Stimulated activated naive B cell treated with anti-CD40 and anti-IgM and Interleukin-4, amounts not matched to agents 10 μg/mL and 1 μg/mL and 100 μg/mL, for 72 hours (primary cell): ENCODE data around the gene ACOXL.

Experiments
- ATAC-seq, 2 donors: fragments of 150-1000 bp; cut with Tn5 transposase; replicated peaks; 2 replicates each; pipeline ENCODE4 v1.10.0; 2021; ENCODE audit warnings: moderate library complexity in 1 of 2
- DNase-seq: peaks from one replicate; pipeline ENCODE4 v3.0.0; 2021
- H3K27ac Mint-ChIP-seq: one replicate; pipeline ENCODE4 v1.8.0; 2022; ENCODE audit warnings: mild to moderate bottlenecking, mixed read lengths
- H3K27me3 Mint-ChIP-seq, 2 donors: one replicate each; pipeline ENCODE4 v1.8.0; 2022; ENCODE audit warnings: mixed read lengths in 2 of 2
- H3K36me3 Mint-ChIP-seq, 2 donors: one replicate each; pipeline ENCODE4 v1.8.0; 2022; ENCODE audit warnings: mixed read lengths in 2 of 2, mild to moderate bottlenecking in 1 of 2
- H3K4me1 Mint-ChIP-seq, 2 donors: one replicate each; pipeline ENCODE4 v1.8.0; 2022; ENCODE audit warnings: mixed read lengths in 2 of 2, mild to moderate bottlenecking in 1 of 2
- H3K4me3 Mint-ChIP-seq, 2 donors: one replicate each; pipeline ENCODE4 v1.8.0; 2022; ENCODE audit warnings: mild to moderate bottlenecking in 2 of 2, mixed read lengths in 2 of 2, moderate library complexity in 1 of 2
- H3K9me3 Mint-ChIP-seq, 2 donors: one replicate each; pipeline ENCODE4 v1.8.0; 2022; ENCODE audit warnings: mixed read lengths in 2 of 2, mild to moderate bottlenecking in 1 of 2

Gene ACOXL

GRCh38 chr2:111049792-111050640, 317.6 kb downstream of the ACOXL start:
- DNase-seq (peak; percentile 46), ATAC-seq (peak; percentile 78 to 81)
- peaks cover 14 to 19% of the 10 kb centered on the region in 2 donors for H3K9me3 Mint-ChIP-seq
- peaks cover 17 to 20% of the 10 kb centered on the region in 2 donors for H3K36me3 Mint-ChIP-seq
- no peaks in the 10 kb centered on the region for H3K27me3 Mint-ChIP-seq
- H3K27ac Mint-ChIP-seq = peak overlapping the region; percentile 38
- peak overlapping the region; percentile 51 to 54 for H3K4me3 Mint-ChIP-seq
- H3K4me1 Mint-ChIP-seq = peaks cover 60 to 91% of the 10 kb centered on the region in 2 donors

- Mint-ChIP-seq H3K4me1 (peaks cover 61 to 91% of the 10 kb centered on the region in 2 donors), H3K9me3 (peaks cover 11 to 18% of the 10 kb centered on the region in 2 donors)
Measured at GRCh38 chr2:111050701-111051376, 318.5 kb downstream of the ACOXL start.

DNA sequence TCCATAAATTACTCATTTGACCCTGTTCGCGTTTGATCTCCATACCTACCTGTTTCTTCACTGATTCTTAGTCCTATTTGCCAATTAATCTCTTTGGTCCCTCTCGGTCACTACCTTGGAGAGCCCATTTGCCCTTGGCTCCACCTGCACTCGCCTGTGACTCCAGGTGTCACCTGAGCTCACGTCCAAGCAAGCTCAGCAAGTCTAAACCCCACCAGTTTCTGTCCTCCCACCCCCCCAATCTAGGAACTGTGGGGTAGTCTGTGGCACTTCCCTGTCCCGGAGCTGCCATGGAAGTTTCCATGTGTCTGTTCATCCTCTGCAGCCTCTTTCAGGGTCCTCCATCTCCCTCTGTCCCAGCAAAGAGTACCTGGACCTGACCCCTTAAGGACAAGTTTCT, 320.2 kb downstream of the ACOXL start:
- ATAC-seq (no peak), DNase-seq (no peak)
- no peak overlapping the region for H3K4me3 Mint-ChIP-seq
- peaks cover 0 to 7% of the 10 kb centered on the region in 2 donors for H3K9me3 Mint-ChIP-seq
- peaks cover 69 to 95% of the 10 kb centered on the region in 2 donors for H3K4me1 Mint-ChIP-seq
- H3K27me3 Mint-ChIP-seq = no peaks in the 10 kb centered on the region
- H3K27ac Mint-ChIP-seq = no peak overlapping the region
- peaks cover 2 to 4% of the 10 kb centered on the region in 2 donors for H3K36me3 Mint-ChIP-seq

More at GRCh38 chr2:111050701-111051376, 318.5 kb downstream of the ACOXL start:
- Mint-ChIP-seq H3K36me3 (peaks cover 14 to 15% of the 10 kb centered on the region in 2 donors), H3K27ac (peak overlapping the region; percentile 38), H3K27me3 (no peaks in the 10 kb centered on the region), H3K4me3 (peak overlapping the region; percentile 33 to 51)
- DNase-seq = no peak
- no peak for ATAC-seq

- H3K36me3 Mint-ChIP-seq = peaks cover 0 to 4% of the 10 kb centered on the region in 2 donors
- H3K27ac Mint-ChIP-seq = peak overlapping the region; percentile 57
- DNase-seq (no peak), ATAC-seq (no peak)
- no peak overlapping the region for H3K4me3 Mint-ChIP-seq
- peaks cover 0 to 4% of the 10 kb centered on the region in 2 donors for H3K9me3 Mint-ChIP-seq
- H3K4me1 Mint-ChIP-seq = peaks cover 72 to 96% of the 10 kb centered on the region in 2 donors
- no peaks in the 10 kb centered on the region for H3K27me3 Mint-ChIP-seq
Measured at GRCh38 chr2:111053266-111053665, 320.9 kb downstream of the ACOXL start.

DNA sequence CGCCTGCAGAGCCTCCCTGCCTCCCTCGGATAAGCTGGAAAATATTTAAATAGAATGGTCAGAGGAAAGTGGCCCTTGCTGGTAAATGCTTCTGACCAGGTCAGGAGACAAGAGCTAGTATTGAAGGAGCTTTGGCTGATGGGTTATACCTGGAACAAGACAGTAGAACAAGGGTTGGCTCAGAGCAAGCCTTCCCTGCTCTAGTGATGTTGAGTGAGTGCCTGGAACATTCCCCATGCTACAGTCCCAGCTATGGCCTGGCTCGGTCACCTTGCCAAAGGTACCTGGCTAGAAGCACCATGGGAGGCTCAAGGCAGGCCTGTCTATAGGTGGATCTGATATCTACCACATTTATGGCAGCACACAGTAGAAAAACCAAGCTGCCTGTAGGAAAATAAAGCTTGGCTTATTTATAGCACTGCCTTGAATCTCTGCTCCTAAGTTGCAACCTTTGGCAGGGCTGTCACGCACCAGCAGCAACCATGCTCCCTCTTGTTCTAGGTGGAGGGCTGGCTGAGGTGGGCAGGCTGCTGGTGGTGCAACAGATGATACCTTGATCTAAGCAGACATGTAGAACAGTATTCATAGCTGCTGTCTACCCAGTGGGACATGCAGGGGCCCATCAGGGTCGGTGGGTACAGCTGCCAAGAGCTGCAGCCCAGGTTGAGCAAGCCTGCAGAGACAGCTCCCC, 321.6 kb downstream of the ACOXL start:
- DNase-seq (no peak), ATAC-seq (no peak)
- H3K9me3 Mint-ChIP-seq = no peaks in the 10 kb centered on the region
- no peak overlapping the region for H3K4me3 Mint-ChIP-seq
- no peaks in the 10 kb centered on the region for H3K27me3 Mint-ChIP-seq
- H3K4me1 Mint-ChIP-seq = peaks cover 69 to 96% of the 10 kb centered on the region in 2 donors
- H3K36me3 Mint-ChIP-seq = peaks cover 0 to under 1% of the 10 kb centered on the region in 2 donors
- H3K27ac Mint-ChIP-seq = peak overlapping the region; percentile 92

- DNase-seq (peak; percentile 88), ATAC-seq (peak; percentile 81 to 85)
- H3K4me3 Mint-ChIP-seq = peak overlapping the region; percentile 38 to 62
- peaks cover 66 to 93% of the 10 kb centered on the region in 2 donors for H3K4me1 Mint-ChIP-seq
- peak overlapping the region; percentile 92 for H3K27ac Mint-ChIP-seq
- no peaks in the 10 kb centered on the region for H3K27me3 Mint-ChIP-seq
- H3K36me3 Mint-ChIP-seq = peaks cover 4 to 7% of the 10 kb centered on the region in 2 donors
- H3K9me3 Mint-ChIP-seq = peaks cover 1 to 3% of the 10 kb centered on the region in 2 donors
Measured at GRCh38 chr2:111054791-111055691, 322.7 kb downstream of the ACOXL start.

GRCh38 chr2:111055735-111056134, 323.4 kb downstream of the ACOXL start:
- Mint-ChIP-seq H3K27me3 (no peaks in the 10 kb centered on the region), H3K27ac (peak overlapping the region; percentile 78), H3K36me3 (peaks cover 8 to 12% of the 10 kb centered on the region in 2 donors), H3K4me1 (peaks cover 66 to 93% of the 10 kb centered on the region in 2 donors), H3K9me3 (peaks cover 2 to 6% of the 10 kb centered on the region in 2 donors), H3K4me3 (no peak overlapping the region)
- ATAC-seq = no peak
- DNase-seq = no peak

GRCh38 chr2:111057045-111057444, 324.7 kb downstream of the ACOXL start:
- peaks cover 66 to 93% of the 10 kb centered on the region in 2 donors for H3K4me1 Mint-ChIP-seq
- H3K9me3 Mint-ChIP-seq = peaks cover 4 to 10% of the 10 kb centered on the region in 2 donors

DNA sequence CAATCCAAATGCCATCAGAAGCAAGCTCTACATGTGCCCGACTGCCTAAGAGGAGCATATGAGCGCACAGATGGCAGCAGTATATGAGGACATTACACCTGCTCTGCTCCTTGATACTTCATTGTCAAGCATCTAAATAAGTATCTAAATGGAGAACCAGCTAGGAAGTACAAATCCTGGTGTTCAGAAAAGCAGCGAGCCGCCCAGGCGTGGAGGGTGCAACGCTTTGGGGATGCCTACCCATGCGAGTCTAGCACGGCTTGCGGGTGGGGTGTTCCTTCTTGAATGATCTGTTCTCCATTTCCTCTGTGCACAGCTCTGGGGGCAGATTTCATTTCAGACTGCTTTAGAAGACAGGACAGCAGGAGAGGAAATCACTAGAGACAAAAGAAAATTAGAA, 325.3 kb downstream of the ACOXL start:
- DNase-seq (peak; percentile 69), ATAC-seq (peak; percentile 54 to 64)
- peaks cover 4 to 10% of the 10 kb centered on the region in 2 donors for H3K9me3 Mint-ChIP-seq
- peak overlapping the region; percentile 28 to 44 for H3K4me3 Mint-ChIP-seq
- H3K4me1 Mint-ChIP-seq = peaks cover 70 to 94% of the 10 kb centered on the region in 2 donors
- peak overlapping the region; percentile 92 for H3K27ac Mint-ChIP-seq
- peaks cover 9 to 15% of the 10 kb centered on the region in 2 donors for H3K36me3 Mint-ChIP-seq
- no peaks in the 10 kb centered on the region for H3K27me3 Mint-ChIP-seq

More at GRCh38 chr2:111057045-111057444, 324.7 kb downstream of the ACOXL start:
- H3K4me3 Mint-ChIP-seq = peak overlapping the region; percentile 25 to 36
- DNase-seq (peak; percentile 49), ATAC-seq (peak; percentile 42 to 52)
- no peaks in the 10 kb centered on the region for H3K27me3 Mint-ChIP-seq
- H3K27ac Mint-ChIP-seq = peak overlapping the region; percentile 92
- H3K36me3 Mint-ChIP-seq = peaks cover 9 to 15% of the 10 kb centered on the region in 2 donors

- DNase-seq (peak; percentile 64), ATAC-seq (peak; percentile 29 to 38)
- peak overlapping the region; percentile 28 to 44 for H3K4me3 Mint-ChIP-seq
- H3K4me1 Mint-ChIP-seq = peaks cover 65 to 91% of the 10 kb centered on the region in 2 donors
- H3K36me3 Mint-ChIP-seq = peaks cover 9 to 15% of the 10 kb centered on the region in 2 donors
- H3K27me3 Mint-ChIP-seq = no peaks in the 10 kb centered on the region
- H3K27ac Mint-ChIP-seq = peak overlapping the region; percentile 92
- peaks cover 4 to 10% of the 10 kb centered on the region in 2 donors for H3K9me3 Mint-ChIP-seq
Measured at GRCh38 chr2:111058264-111058663, 325.9 kb downstream of the ACOXL start.

DNA sequence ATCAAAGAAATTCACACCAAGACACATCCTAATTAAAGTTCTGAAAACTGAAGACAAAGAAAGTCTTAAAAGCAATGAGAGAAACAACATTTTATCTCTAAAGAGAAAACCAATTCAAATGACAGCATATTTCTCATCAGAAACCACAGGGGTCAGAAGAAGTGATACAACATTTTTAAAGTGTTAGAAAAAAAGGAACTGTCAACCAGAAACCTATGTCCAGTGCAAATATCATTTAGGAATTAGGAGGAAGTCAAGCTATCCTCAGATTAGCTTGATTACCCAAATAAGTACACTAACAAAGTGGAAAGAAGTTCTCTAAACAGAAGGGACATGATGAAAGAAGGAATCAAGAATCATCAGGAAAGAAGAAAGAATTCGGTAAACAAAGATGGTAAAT, 328.8 kb downstream of the ACOXL start:
- Mint-ChIP-seq H3K4me1 (peaks cover 46 to 68% of the 10 kb centered on the region in 2 donors), H3K27me3 (no peaks in the 10 kb centered on the region), H3K27ac (peak overlapping the region; percentile 53), H3K9me3 (peaks cover 6 to 10% of the 10 kb centered on the region in 2 donors), H3K36me3 (peaks cover 11 to 15% of the 10 kb centered on the region in 2 donors), H3K4me3 (peak overlapping the region in 1 of 2 donors; percentile 33)
- DNase-seq (no peak), ATAC-seq (no peak)

- peak; percentile 10 to 18 for ATAC-seq
Measured at GRCh38 chr2:111062417-111062816, 330.0 kb downstream of the ACOXL start.

GRCh38 chr2:111066062-111066593, 333.8 kb downstream of the ACOXL start:
- no peak for DNase-seq
- ATAC-seq = peak; percentile 66 to 69
- Mint-ChIP-seq H3K4me1 (peaks cover 26 to 37% of the 10 kb centered on the region in 2 donors), H3K4me3 (no peak overlapping the region), H3K27ac (no peak overlapping the region), H3K36me3 (peaks cover 0 to 2% of the 10 kb centered on the region in 2 donors), H3K9me3 (peaks cover under 1 to 2% of the 10 kb centered on the region in 2 donors), H3K27me3 (no peaks in the 10 kb centered on the region)

More at GRCh38 chr2:111062417-111062816, 330.0 kb downstream of the ACOXL start:
- H3K27me3 Mint-ChIP-seq = no peaks in the 10 kb centered on the region
- peak overlapping the region; percentile 68 for H3K27ac Mint-ChIP-seq
- H3K9me3 Mint-ChIP-seq = peaks cover 6 to 10% of the 10 kb centered on the region in 2 donors
- peak overlapping the region; percentile 11 to 43 for H3K4me3 Mint-ChIP-seq
- H3K36me3 Mint-ChIP-seq = peaks cover 11 to 15% of the 10 kb centered on the region in 2 donors
- peaks cover 42 to 59% of the 10 kb centered on the region in 2 donors for H3K4me1 Mint-ChIP-seq
- no peak for DNase-seq
